ENCODE data around the gene MYOM3. TPM values are rescaled to one million over a fixed set of nuclear protein-coding genes. Genes with fewer than 3 reads are reported as not detected.

The MYOM3 gene
- total RNA-seq, 1 donor from 2014 or later = not detected

DNA sequence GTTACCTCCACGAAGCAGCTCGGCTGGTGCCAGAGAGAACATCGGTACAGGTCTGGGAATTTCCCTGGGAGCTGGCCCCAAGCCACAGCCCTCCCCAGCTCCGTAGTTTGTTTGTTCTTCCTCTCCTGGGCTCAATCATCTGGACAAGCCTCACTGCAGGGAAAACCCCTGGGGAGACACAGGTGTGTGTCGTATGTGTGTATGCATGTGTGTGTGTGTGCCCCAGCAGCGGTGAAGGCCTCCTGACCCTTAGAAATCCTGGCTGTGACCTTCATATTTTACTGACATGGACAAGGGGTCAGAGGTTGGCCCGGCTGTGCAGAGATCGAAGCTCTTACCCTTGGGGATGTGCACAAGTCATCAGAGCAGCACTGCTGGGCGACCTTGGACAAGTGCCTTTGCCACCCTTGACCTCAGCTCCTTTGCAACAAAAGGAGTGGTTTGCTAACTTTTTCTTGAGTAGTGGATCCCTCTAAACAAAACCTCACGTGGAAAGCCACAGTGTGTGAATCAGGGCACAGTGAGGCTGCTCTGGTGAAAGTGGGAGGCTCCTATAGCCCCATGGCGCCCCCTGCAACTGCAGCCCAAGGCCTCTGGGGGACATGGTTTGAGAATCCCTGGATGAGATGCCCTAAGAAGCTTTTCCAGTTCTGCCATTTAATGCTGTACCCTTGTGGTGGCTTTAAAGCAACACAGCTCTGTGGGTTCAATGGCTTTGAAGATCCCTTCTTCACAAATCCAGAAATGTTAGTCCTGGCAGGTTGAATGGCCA, 43.3 kb upstream of the MYOM3 start:
- Mint-ChIP-seq H3K4me1 (ENCODE audit: unreplicated experiment) (peaks cover 7% of the 10 kb centered on the region), H3K4me3 (ENCODE audit: unreplicated experiment) (no peak overlapping the region), H3K27ac (ENCODE audit: unreplicated experiment) (no peak overlapping the region), H3K27me3 (ENCODE audit: unreplicated experiment) (peaks cover 27% of the 10 kb centered on the region), H3K9me3 (ENCODE audit: unreplicated experiment) (no peaks in the 10 kb centered on the region), H3K36me3 (ENCODE audit: unreplicated experiment) (no peaks in the 10 kb centered on the region)
- TF ChIP-seq, protein P1, sequence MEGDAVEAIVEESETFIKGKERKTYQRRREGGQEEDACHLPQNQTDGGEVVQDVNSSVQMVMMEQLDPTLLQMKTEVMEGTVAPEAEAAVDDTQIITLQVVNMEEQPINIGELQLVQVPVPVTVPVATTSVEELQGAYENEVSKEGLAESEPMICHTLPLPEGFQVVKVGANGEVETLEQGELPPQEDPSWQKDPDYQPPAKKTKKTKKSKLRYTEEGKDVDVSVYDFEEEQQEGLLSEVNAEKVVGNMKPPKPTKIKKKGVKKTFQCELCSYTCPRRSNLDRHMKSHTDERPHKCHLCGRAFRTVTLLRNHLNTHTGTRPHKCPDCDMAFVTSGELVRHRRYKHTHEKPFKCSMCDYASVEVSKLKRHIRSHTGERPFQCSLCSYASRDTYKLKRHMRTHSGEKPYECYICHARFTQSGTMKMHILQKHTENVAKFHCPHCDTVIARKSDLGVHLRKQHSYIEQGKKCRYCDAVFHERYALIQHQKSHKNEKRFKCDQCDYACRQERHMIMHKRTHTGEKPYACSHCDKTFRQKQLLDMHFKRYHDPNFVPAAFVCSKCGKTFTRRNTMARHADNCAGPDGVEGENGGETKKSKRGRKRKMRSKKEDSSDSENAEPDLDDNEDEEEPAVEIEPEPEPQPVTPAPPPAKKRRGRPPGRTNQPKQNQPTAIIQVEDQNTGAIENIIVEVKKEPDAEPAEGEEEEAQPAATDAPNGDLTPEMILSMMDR (IDR thresholded peaks at IDR 0.05) = no peak
- DNase-seq (ENCODE audit: extremely low spot score, unreplicated experiment) = no peak

DNA sequence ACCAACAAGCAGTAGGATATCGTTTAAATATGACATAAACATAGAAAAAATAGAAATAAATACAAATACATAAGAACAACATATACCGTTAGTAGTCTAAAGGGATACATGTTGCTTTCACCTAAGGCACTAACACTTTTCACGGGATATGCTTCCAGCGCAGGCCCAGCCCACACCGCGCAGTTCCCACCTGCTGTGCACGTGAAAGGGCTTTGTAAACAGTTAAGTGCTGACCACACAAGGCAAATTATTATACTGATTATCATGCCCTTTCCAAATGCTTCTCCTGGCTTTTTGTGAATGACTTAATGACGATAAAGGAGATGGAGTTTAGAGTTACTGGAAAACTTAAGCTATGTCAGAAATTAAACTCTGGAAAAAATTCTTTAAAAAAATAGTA, 42.3 kb upstream of the MYOM3 start:
- H3K36me3 Mint-ChIP-seq (ENCODE audit: unreplicated experiment) = no peaks in the 10 kb centered on the region
- H3K27ac Mint-ChIP-seq (ENCODE audit: unreplicated experiment) = no peak overlapping the region
- H3K4me1 Mint-ChIP-seq (ENCODE audit: unreplicated experiment) = peaks cover 12% of the 10 kb centered on the region
- TF ChIP-seq, protein P1 (IDR thresholded peaks at IDR 0.05) = no peak
- no peaks in the 10 kb centered on the region for H3K9me3 Mint-ChIP-seq (ENCODE audit: unreplicated experiment)
- peaks cover 24% of the 10 kb centered on the region for H3K27me3 Mint-ChIP-seq (ENCODE audit: unreplicated experiment)
- DNase-seq (ENCODE audit: extremely low spot score, unreplicated experiment) = no peak
- no peak overlapping the region for H3K4me3 Mint-ChIP-seq (ENCODE audit: unreplicated experiment)

DNA sequence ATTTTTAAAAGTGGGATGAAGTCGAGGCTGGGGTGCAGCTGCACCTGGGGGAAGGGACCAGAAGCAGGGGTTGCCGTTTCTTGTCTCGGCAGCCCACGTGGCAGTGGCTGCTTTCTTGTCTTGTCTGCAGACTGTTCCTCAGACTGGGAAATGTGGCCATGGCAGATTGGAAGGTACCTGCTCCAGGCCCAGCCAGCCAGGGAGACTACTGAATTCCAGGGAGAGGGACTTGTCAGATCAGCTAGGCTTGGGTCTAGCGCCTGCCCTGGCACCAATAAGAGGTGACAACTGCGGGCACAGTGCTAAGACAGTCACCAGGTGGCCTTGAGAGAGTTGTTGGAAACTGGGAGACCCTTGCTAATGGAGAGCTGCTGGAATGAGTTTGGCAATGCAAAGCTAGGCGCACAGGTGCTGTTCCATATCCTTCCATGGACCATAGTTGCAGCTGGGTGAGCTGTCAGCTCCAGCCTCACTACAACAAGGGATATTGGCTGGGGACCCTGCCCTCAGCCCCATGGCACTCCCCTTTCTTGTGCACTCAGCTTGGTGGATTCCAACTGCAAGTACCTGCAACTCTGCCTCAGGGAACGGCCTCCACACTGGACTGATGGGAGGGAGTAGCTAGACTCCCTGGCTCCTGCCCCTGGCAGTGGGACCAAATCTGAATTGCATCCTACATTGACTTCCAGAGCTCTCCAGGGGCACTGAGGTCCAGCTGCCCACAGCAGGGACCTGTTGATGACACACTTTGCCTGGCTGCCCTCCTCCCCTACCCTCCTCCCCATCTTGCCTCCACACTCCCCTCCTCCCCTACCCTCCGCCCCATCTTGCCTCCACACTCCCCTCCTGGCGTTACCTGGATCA, 40.9 kb upstream of the MYOM3 start:
- Mint-ChIP-seq H3K9me3 (ENCODE audit: unreplicated experiment) (no peaks in the 10 kb centered on the region), H3K4me1 (ENCODE audit: unreplicated experiment) (peaks cover 12% of the 10 kb centered on the region), H3K4me3 (ENCODE audit: unreplicated experiment) (no peak overlapping the region), H3K36me3 (ENCODE audit: unreplicated experiment) (no peaks in the 10 kb centered on the region), H3K27me3 (ENCODE audit: unreplicated experiment) (peaks cover 21% of the 10 kb centered on the region), H3K27ac (ENCODE audit: unreplicated experiment) (no peak overlapping the region)
- TF ChIP-seq, protein P1 (IDR thresholded peaks at IDR 0.05) = no peak
- DNase-seq (ENCODE audit: extremely low spot score, unreplicated experiment) = no peak

DNA sequence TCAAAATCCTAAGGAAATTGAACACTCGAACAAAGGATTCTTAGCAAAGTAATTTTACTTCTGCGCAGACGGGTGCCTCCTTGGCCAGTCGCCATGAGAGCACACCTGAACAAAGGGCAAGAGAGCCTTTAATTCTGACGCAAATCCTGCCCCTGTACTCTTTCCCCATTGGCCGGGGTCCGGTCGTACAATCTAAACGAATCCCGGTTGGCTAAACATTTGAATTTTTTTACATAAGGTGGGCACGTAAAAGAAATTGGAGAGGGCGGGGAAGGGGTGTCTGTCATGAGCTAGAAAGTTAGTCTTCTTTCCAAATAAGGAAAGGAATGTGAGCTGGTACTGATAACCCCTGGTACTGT, 39.2 kb upstream of the MYOM3 start:
- Mint-ChIP-seq H3K36me3 (ENCODE audit: unreplicated experiment) (no peaks in the 10 kb centered on the region), H3K9me3 (ENCODE audit: unreplicated experiment) (no peaks in the 10 kb centered on the region), H3K27me3 (ENCODE audit: unreplicated experiment) (peaks cover 22% of the 10 kb centered on the region), H3K4me3 (ENCODE audit: unreplicated experiment) (no peak overlapping the region), H3K27ac (ENCODE audit: unreplicated experiment) (no peak overlapping the region), H3K4me1 (ENCODE audit: unreplicated experiment) (peaks cover 12% of the 10 kb centered on the region)
- TF ChIP-seq, protein P1 (IDR thresholded peaks at IDR 0.05) = no peak
- DNase-seq (ENCODE audit: extremely low spot score, unreplicated experiment) = no peak

Measured in osteocyte (in vitro differentiated cells).